Lower leg skin (tissue), 4 donors: ENCODE data around the gene EHD4. TPM values are rescaled to one million over a fixed set of nuclear protein-coding genes. Genes with fewer than 3 reads are reported as not detected.

Source experiments
- DNase-seq, 2 donors: peaks; one replicate each; pipeline ENCODE4 v3.0.0-alpha.2; 2019; ENCODE audit warnings: low spot score in 2 of 2
- H3K4me3 ChIP-seq: fragments of 200-600 bp; sonication (generic); 2 replicates; pipeline ENCODE4 v1.5.1; 2017; ENCODE audit warnings: mild to moderate bottlenecking, low read depth; ENCODE audit not compliant: poor library complexity, severe bottlenecking
- POLR2A ChIP-seq, 2 donors: fragments of 450-650 bp; IDR thresholded peaks; one replicate each; pipeline ENCODE4 v1.6.1; 2016 to 2017; ENCODE audit warnings: antibody characterized with exemption in 2 of 2, mild to moderate bottlenecking in 1 of 2, moderate library complexity in 1 of 2
- WGBS, 2 donors: methylation state at CpG; one replicate each; pipeline ENCODE4 v1.1.5; 2018; 5-methylcytosine and 5-hydroxymethylcytosine counted together
- intact Hi-C: fragments of 100-400 bp; cut with DNase I; formaldehyde crosslinking; loops from one replicate; pipeline ENCODE4 v1.15.0; 2023; ENCODE audit warnings: low total_unique reads
- total RNA-seq, 4 donors: library from RNA; depleted of rRNA; stranded (reverse); fragments of >200 nt; gene quantifications; one replicate each; pipeline ENCODE4 v1.1.0, GENCODE V29; 2016
- TF ChIP-seq, protein P1 (sequence below), 3 donors: fragments of 450-650 bp; IDR thresholded peaks; one replicate each; pipeline ENCODE4 v1.5.1; 2016; ENCODE audit warnings: antibody characterized with exemption in 3 of 3, mild to moderate bottlenecking in 3 of 3, moderate library complexity in 2 of 3

Gene EHD4
- total RNA-seq, 4 donors from 2014 or later: 19.6 to 27.3 (median 23.3) TPM

DNA sequence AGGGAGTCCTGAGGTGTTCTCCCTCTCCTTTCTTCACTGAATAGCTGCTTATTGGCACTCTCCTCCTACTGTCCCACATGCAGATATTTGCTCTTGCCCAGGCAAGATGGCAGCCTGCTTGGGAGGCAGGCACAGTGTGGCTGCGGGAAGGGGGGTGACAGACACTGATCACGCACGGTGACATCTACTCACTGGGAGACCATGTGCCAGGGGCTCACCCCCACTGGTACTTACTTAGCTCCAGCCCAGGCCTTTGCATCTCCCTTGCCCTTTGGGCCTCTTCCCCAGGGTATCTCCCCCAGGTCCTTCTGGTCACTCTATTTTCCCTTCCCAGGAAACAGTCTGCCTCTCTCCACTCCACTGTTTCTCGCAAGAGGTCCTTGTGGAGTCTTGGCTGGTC lies 42.0 kb upstream of the EHD4 start:
- intact Hi-C loops: no loop called here
- TF ChIP-seq, protein P1, sequence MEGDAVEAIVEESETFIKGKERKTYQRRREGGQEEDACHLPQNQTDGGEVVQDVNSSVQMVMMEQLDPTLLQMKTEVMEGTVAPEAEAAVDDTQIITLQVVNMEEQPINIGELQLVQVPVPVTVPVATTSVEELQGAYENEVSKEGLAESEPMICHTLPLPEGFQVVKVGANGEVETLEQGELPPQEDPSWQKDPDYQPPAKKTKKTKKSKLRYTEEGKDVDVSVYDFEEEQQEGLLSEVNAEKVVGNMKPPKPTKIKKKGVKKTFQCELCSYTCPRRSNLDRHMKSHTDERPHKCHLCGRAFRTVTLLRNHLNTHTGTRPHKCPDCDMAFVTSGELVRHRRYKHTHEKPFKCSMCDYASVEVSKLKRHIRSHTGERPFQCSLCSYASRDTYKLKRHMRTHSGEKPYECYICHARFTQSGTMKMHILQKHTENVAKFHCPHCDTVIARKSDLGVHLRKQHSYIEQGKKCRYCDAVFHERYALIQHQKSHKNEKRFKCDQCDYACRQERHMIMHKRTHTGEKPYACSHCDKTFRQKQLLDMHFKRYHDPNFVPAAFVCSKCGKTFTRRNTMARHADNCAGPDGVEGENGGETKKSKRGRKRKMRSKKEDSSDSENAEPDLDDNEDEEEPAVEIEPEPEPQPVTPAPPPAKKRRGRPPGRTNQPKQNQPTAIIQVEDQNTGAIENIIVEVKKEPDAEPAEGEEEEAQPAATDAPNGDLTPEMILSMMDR (IDR thresholded peaks at IDR 0.05): no peak
- TF ChIP-seq POLR2A (IDR thresholded peaks at IDR 0.05): no peak
- H3K4me3 ChIP-seq: no peak overlapping the region
- no peak for DNase-seq
- 93 to 98% methylated on average over 4 of the region's 4 CpGs for WGBS, 2 donors

DNA sequence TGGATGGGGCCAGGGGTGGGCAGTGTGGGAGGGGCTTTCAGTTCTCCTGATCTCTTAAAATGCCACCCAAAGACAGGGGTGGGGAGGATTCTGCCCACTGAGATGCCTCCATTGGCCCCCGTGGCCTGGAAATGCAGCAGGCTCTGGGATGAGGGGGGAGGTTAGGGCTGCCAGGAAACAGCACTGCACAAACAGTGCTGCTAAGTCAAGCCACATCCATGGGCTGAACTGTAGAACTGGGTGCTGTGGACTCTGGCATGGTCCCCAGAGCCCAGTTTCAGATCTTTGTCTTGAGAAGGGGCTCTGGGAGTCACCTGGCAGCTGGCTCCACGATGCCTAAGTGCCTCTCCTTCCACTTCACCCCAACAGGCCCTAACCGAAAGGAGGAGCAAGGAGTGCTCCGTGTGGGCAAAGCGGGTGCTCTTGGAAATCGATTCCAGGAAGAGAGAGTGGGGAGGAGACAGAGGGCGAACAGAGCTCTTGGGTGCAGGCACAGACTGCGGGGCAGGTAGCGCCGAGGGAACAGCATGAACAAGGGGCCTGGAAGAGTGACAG lies 40.6 kb upstream of the EHD4 start:
- no peak for DNase-seq
- WGBS, 2 donors: 86 to 89% methylated on average over 10 of the region's 10 CpGs
- H3K4me3 ChIP-seq: no peak overlapping the region
- no peak for TF ChIP-seq POLR2A (IDR thresholded peaks at IDR 0.05)
- TF ChIP-seq, protein P1 (IDR thresholded peaks at IDR 0.05): no peak
- intact Hi-C loops: no loop called here

DNA sequence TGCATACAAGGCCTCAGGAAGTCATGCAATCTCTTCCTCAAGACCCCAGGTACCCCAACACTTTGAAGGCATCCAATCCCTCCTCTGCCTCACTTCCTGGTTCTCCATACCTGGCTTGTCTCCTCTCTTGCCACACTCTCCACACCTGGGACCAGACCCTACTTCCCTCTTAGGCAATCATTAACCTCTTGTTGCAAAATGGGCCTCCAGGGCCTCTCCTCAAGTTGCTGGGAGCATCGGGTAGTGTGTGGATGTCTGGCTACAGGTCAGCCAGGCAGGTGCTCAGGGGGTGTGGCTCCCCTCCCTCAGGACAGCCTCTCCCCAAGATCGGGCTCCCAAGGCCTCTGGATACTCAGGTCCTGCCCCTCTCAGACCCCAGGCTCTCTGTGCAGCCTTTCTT lies 39.9 kb upstream of the EHD4 start:
- H3K4me3 ChIP-seq: no peak overlapping the region
- 37 to 54% methylated on average over 2 of the region's 2 CpGs for WGBS, 2 donors
- DNase-seq: no peak
- intact Hi-C loops: no loop called here
- no peak for TF ChIP-seq POLR2A (IDR thresholded peaks at IDR 0.05)
- TF ChIP-seq, protein P1 (IDR thresholded peaks at IDR 0.05): no peak

DNA sequence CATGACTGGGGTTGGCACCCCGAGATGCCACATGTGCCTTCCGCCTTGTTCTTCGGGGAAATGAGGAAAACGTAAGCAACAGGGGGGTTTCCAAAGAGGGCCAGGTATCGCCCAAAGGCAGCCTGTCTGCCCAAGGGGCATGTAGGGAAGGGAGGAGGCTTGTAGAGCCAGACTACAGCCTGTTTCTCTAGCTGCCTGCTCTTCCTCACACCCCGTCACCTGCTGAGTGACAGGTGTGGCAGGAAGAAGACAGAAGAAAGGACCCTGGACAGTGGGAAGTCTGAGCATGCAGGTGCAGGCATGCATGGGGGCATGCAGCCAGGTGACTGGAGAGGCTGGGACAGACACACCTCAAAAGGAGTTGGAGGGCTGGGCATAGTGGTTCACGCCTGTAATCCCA lies 38.7 kb upstream of the EHD4 start:
- DNase-seq: no peak
- WGBS, 2 donors: 46 to 49% methylated on average over 7 of the region's 7 CpGs
- intact Hi-C loops: no loop called here
- TF ChIP-seq, protein P1 (IDR thresholded peaks at IDR 0.05): no peak
- TF ChIP-seq POLR2A (IDR thresholded peaks at IDR 0.05): no peak
- no peak overlapping the region for H3K4me3 ChIP-seq

DNA sequence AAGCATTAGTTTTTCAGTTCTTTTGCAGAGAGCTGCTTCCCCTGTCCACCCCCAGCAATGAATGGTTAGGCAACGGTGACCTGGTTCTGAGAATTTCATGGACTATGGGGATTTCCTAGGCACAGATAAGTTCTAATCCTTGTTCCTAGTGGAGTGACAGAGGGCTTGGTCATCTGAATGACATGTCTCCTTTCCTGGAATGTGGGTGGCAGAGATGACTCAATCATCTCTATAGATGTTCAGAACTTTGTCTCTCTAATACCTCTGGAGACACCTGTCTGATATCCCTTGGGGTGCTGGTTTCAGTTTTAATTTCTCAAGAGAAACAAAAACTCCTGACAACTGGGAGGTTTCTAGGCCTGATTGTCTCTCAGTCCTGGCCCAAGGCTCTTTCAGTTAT lies 38.1 kb upstream of the EHD4 start:
- intact Hi-C loops: no loop called here
- H3K4me3 ChIP-seq: no peak overlapping the region
- TF ChIP-seq, protein P1 (IDR thresholded peaks at IDR 0.05): no peak
- TF ChIP-seq POLR2A (IDR thresholded peaks at IDR 0.05): no peak
- DNase-seq: no peak
- WGBS, 2 donors: 54 to 63% methylated on average over 1 of the region's 1 CpG

DNA sequence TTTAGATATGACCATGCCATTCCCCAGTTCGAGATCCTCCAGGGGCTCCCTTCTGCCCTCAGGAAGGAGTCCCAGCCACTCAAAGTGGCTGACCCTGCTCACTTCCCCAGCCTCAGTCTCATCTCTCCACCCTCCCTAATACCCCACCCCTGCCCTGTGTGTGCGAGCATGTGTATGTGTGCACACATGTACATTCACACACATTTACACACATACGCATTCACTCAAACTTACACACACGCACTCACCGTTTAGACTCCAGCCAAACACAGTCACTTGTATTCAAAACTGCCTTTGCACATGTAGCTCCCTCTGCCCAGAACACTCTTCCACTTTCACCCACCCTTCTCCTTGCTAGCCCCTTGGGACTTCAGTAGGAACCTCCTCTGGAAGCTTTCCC lies 37.1 kb upstream of the EHD4 start:
- TF ChIP-seq, protein P1 (IDR thresholded peaks at IDR 0.05): no peak
- TF ChIP-seq POLR2A (IDR thresholded peaks at IDR 0.05): no peak
- 86% methylated on average over 5 of the region's 5 CpGs for WGBS, 2 donors
- intact Hi-C loops: no loop called here
- DNase-seq: no peak
- no peak overlapping the region for H3K4me3 ChIP-seq
